Measurements from ENCODE around the gene TDRD12.

Gene TDRD12

GRCh38 chr19:32876236-32876918 is 156.8 kb downstream of the TDRD12 start:
- Histone ChIP-seq H3K36me3 (peaks cover 0 to 24% (median 11%) of the 10 kb centered on the region in 11 experiments; a peak in 11 of 22 replicates), H3K4me1 (peaks cover 0 to 5% (median 0%) of the 10 kb centered on the region in 10 experiments; a peak in 1 of 20 replicates), H3K4me2 (no peak overlapping the region), H3K9me3 (replicated peaks in 1 of 11) (no peaks in the 10 kb centered on the region), H3K27ac (no peak overlapping the region), H3K27me3 (no peaks in the 10 kb centered on the region), H3K4me3 (no peak overlapping the region), H3K9ac (no peak overlapping the region), H4K20me1 (no peaks in the 10 kb centered on the region)
- no peak for TF ChIP-seq Cebpa-rat (IDR thresholded peaks at IDR 0.05)

- Histone ChIP-seq H3K9ac (no peak overlapping the region), H3K4me3 (no peak overlapping the region), H3K36me3 (peaks cover 0 to 28% (median 11%) of the 10 kb centered on the region in 11 experiments; a peak in 11 of 22 replicates), H3K9me3 (replicated peaks in 1 of 11) (no peaks in the 10 kb centered on the region), H3K27me3 (no peaks in the 10 kb centered on the region), H4K20me1 (no peaks in the 10 kb centered on the region), H3K27ac (no peak overlapping the region), H3K4me1 (peaks cover 0 to 5% (median 0%) of the 10 kb centered on the region in 10 experiments; a peak in 1 of 20 replicates), H3K4me2 (no peak overlapping the region)
- no peak for TF ChIP-seq Cebpa-rat (IDR thresholded peaks at IDR 0.05)
These were observed 157.3 kb downstream of the TDRD12 start for GRCh38 chr19:32876919-32877285.
